Bronchial epithelial cell (primary cell): ENCODE results near the gene APP. TPM values are rescaled to one million over a fixed set of nuclear protein-coding genes. Genes with fewer than 3 reads are reported as not detected.
A peak's percentile ranks its signal among the peaks of the same experiment; 100 is the strongest.

Experiments
- DNase-seq: peaks from one replicate; pipeline ENCODE4 v3.0.0-alpha.2; 2010; ENCODE audit warnings: low read depth
- FAIRE-seq: peaks from 2 replicates; lab custom pipeline; 2011; peaks lifted over from hg19 to GRCh38; lab: Jason Lieb, UNC
- H3K27me3 ChIP-seq: 2 replicates; pipeline ENCODE4 v1.5.1; 2011; ENCODE audit warnings: low read length; ENCODE audit not compliant: control insufficient read depth, insufficient read depth
- H3K36me3 ChIP-seq: 2 replicates; pipeline ENCODE4 v1.5.1; 2011; ENCODE audit warnings: low read length; ENCODE audit not compliant: control insufficient read depth, insufficient read depth
- H3K4me3 ChIP-seq: 2 replicates; pipeline ENCODE4 v1.5.1; 2011; ENCODE audit warnings: mild to moderate bottlenecking, low read depth, low read length, control low read depth
- CTCF ChIP-seq: IDR thresholded peaks from 2 replicates; pipeline ENCODE4 v1.5.1; 2011; ENCODE audit warnings: mild to moderate bottlenecking, moderate library complexity, low read length, control low read depth, inconsistent platforms; ENCODE audit not compliant: insufficient read depth, severe bottlenecking
- total RNA-seq: library from RNA; depleted of rRNA; stranded (reverse); fragments of >200 nt; gene quantifications from 2 replicates; pipeline ENCODE4 v1.2.1, GENCODE V29; 2014

APP gene
- total RNA-seq, 1 donor from 2014 or later, result 745 TPM

DNA sequence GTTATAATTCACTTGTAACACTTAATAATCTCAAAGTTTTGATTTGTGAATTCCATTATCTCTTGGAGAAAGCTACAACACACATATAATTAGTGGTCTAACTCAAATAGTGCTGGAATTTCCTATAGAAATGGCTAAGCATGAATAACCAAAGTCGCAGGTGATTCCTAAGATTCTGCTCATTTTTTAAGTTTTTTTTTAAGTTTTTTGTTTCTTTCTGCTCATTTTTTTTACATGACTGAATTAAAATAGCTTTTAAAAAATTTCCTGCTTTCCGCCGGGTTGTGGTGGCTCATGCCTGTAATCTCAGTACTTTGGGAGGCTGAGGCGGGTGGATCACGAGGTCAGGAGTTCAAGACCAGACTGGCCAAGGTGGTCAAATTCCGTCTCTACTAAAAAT is 90.4 kb downstream of the APP start:
- Histone ChIP-seq H3K4me3 (no peak overlapping the region), H3K36me3 (no peaks in the 10 kb centered on the region), H3K27me3 (no peaks in the 10 kb centered on the region)
- DNase-seq (no peak), FAIRE-seq (no peak)
- no peak for TF ChIP-seq CTCF

- TF ChIP-seq CTCF, result no peak
- no peak for FAIRE-seq
Measured at GRCh38 chr21:26079366-26079765, 91.2 kb downstream of the APP start.

GRCh38 chr21:26077521-26077920 is 93.0 kb downstream of the APP start:
- DNase-seq (no peak), FAIRE-seq (no peak)
- TF ChIP-seq CTCF, result no peak
- Histone ChIP-seq H3K4me3 (no peak overlapping the region), H3K27me3 (no peaks in the 10 kb centered on the region), H3K36me3 (no peaks in the 10 kb centered on the region)

More at GRCh38 chr21:26079366-26079765, 91.2 kb downstream of the APP start:
- Histone ChIP-seq H3K27me3 (no peaks in the 10 kb centered on the region), H3K4me3 (no peak overlapping the region), H3K36me3 (no peaks in the 10 kb centered on the region)
- DNase-seq, result no peak

- DNase-seq (no peak), FAIRE-seq (no peak)
- TF ChIP-seq CTCF, result no peak
- Histone ChIP-seq H3K27me3 (no peaks in the 10 kb centered on the region), H3K4me3 (no peak overlapping the region), H3K36me3 (no peaks in the 10 kb centered on the region)
Measured at GRCh38 chr21:26072666-26073615, 97.6 kb downstream of the APP start.

DNA sequence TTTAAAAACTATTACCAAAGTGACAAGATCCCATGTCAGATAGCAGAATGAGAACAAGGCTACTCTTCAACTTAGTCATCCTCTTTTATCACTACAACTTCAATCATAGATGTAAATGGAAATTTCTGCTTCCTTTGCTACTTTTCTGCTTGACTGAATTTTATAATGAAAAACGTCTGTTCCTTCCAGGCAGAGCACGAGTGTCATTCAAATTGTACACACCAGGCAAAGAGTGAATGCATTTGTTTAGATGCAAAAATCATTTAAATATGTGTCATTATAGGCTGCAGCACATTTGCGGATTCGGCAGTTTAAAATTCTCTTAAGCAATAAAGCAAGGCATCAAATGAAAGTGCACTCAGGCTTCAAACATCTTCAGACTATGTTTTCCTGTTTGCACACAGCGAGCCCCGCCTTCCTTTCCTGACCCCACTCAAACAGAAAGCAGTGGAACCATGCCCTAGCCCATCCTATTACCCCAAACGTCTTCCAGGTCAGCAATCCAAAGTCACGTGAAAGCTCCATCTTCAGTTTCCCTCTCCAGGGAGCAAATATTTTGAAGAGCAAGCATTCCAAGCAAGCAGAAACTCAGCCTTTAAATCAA is 99.6 kb downstream of the APP start:
- Histone ChIP-seq H3K4me3 (no peak overlapping the region), H3K36me3 (no peaks in the 10 kb centered on the region), H3K27me3 (no peaks in the 10 kb centered on the region)
- TF ChIP-seq CTCF, result no peak
- peak; percentile 29 for DNase-seq
- FAIRE-seq, result no peak
